BE2C (cell line): Measurements from ENCODE around the gene EBF3.

Experiments used
- DNase-seq: peaks from one replicate; pipeline ENCODE4 v3.0.0-alpha.2; 2020
- H3K27me3 ChIP-seq: fragments of 250-450 bp; sonication (Bioruptor Pico); 2 replicates; pipeline ENCODE4 v1.5.1; 2020; ENCODE audit warnings: mild to moderate bottlenecking
- H3K36me3 ChIP-seq: fragments of 250-450 bp; sonication (Bioruptor Pico); 2 replicates; pipeline ENCODE4 v1.5.1; 2020; ENCODE audit warnings: mild to moderate bottlenecking
- H3K4me1 ChIP-seq: fragments of 250-450 bp; sonication (Bioruptor Pico); 2 replicates; pipeline ENCODE4 v1.5.1; 2020
- H3K4me3 ChIP-seq: 2 replicates; pipeline ENCODE4 v1.5.1; 2011; ENCODE audit warnings: low read depth, low read length
- H3K9me3 ChIP-seq: fragments of 250-450 bp; sonication (Bioruptor Pico); 2 replicates; pipeline ENCODE4 v1.5.1; 2020
- CTCF ChIP-seq: IDR thresholded peaks from 2 replicates; pipeline ENCODE4 v1.5.1; 2012; ENCODE audit warnings: mild to moderate bottlenecking, low read depth, low read length

The EBF3 gene

GRCh38 chr10:129873351-129873750 is 90.7 kb downstream of the EBF3 start:
- no peak for TF ChIP-seq CTCF
- no peak overlapping the region for H3K4me3 ChIP-seq
- DNase-seq: no peak

GRCh38 chr10:129871966-129872365 is 92.1 kb downstream of the EBF3 start:
- no peaks in the 10 kb centered on the region for H3K27me3 ChIP-seq
- H3K36me3 ChIP-seq: peaks cover 13% of the 10 kb centered on the region
- DNase-seq: no peak
- no peak overlapping the region for H3K4me3 ChIP-seq
- H3K9me3 ChIP-seq: no peaks in the 10 kb centered on the region
- TF ChIP-seq CTCF: no peak
- H3K4me1 ChIP-seq: peaks cover 22% of the 10 kb centered on the region

More at GRCh38 chr10:129873351-129873750, 90.7 kb downstream of the EBF3 start:
- H3K9me3 ChIP-seq: no peaks in the 10 kb centered on the region
- peaks cover 3% of the 10 kb centered on the region; the same call in 1 of the 2 replicates for H3K36me3 ChIP-seq
- peaks cover 22% of the 10 kb centered on the region for H3K4me1 ChIP-seq
- H3K27me3 ChIP-seq: no peaks in the 10 kb centered on the region

- no peaks in the 10 kb centered on the region for H3K9me3 ChIP-seq
Observed at GRCh38 chr10:129870961-129871621, 93.0 kb downstream of the EBF3 start.

GRCh38 chr10:129870474-129870757 is 93.7 kb downstream of the EBF3 start:
- DNase-seq: no peak
- no peaks in the 10 kb centered on the region for H3K27me3 ChIP-seq
- no peak for TF ChIP-seq CTCF
- peaks cover 26% of the 10 kb centered on the region for H3K36me3 ChIP-seq
- no peaks in the 10 kb centered on the region for H3K9me3 ChIP-seq
- peaks cover 22% of the 10 kb centered on the region for H3K4me1 ChIP-seq
- no peak overlapping the region for H3K4me3 ChIP-seq

More at GRCh38 chr10:129870961-129871621, 93.0 kb downstream of the EBF3 start:
- no peaks in the 10 kb centered on the region for H3K27me3 ChIP-seq
- H3K4me1 ChIP-seq: peaks cover 22% of the 10 kb centered on the region
- peaks cover 22% of the 10 kb centered on the region for H3K36me3 ChIP-seq
- DNase-seq: peak; percentile 77
- H3K4me3 ChIP-seq: peak overlapping the region; percentile 4; the same call in 1 of the 2 replicates
- TF ChIP-seq CTCF: no peak

GRCh38 chr10:129869596-129870473 is 94.2 kb downstream of the EBF3 start:
- no peak for TF ChIP-seq CTCF
- Histone ChIP-seq H3K9me3 (no peaks in the 10 kb centered on the region), H3K4me1 (peaks cover 22% of the 10 kb centered on the region), H3K36me3 (peaks cover 30% of the 10 kb centered on the region), H3K27me3 (no peaks in the 10 kb centered on the region), H3K4me3 (no peak overlapping the region)
- DNase-seq: peak; percentile 36
